Osteoblast (primary cell): ENCODE measurements around the gene PACS2. TPM values are rescaled to one million over a fixed set of nuclear protein-coding genes. Genes with fewer than 3 reads are reported as not detected.
"Not testable (repeated sequence)": the region's sequence is repeated elsewhere in the genome, so short reads cannot be mapped to it uniquely, and the experiment has no call there.

Experiments
- DNase-seq: peaks from one replicate; pipeline ENCODE4 v3.0.0; 2011; ENCODE audit warnings: low spot score, mixed read lengths; ENCODE audit not compliant: insufficient read length; ENCODE audit errors: missing footprints
- H2AFZ ChIP-seq: 2 replicates; pipeline ENCODE4 v1.6.0; 2011; ENCODE audit warnings: mild to moderate bottlenecking, low read length
- H3K27ac ChIP-seq: 2 replicates; pipeline ENCODE4 v1.5.1; 2011; ENCODE audit warnings: mild to moderate bottlenecking, low read depth, low read length, moderate library complexity
- H3K27me3 ChIP-seq: 2 replicates; pipeline ENCODE4 v1.6.0; 2012; ENCODE audit warnings: mild to moderate bottlenecking, control low read depth, inconsistent platforms, low read length, moderate library complexity; ENCODE audit not compliant: insufficient read depth
- H3K36me3 ChIP-seq: 2 replicates; pipeline ENCODE4 v1.5.1; 2011; ENCODE audit warnings: mild to moderate bottlenecking, low read length, control low read depth, moderate library complexity; ENCODE audit not compliant: insufficient read depth
- H3K4me1 ChIP-seq: 2 replicates; pipeline ENCODE4 v1.5.1; 2011; ENCODE audit warnings: mild to moderate bottlenecking, low read length, control low read depth, moderate library complexity; ENCODE audit not compliant: insufficient read depth
- H3K4me2 ChIP-seq: 2 replicates; pipeline ENCODE4 v1.6.0; 2011; ENCODE audit warnings: mild to moderate bottlenecking, low read length; ENCODE audit not compliant: insufficient read depth
- H3K4me3 ChIP-seq: fragments of 200-600 bp; sonication (generic); 3 replicates; pipeline ENCODE4 v1.5.1; 2012; ENCODE audit warnings: mild to moderate bottlenecking, low read length, inconsistent platforms; ENCODE audit not compliant: insufficient read depth
- H3K79me2 ChIP-seq: 2 replicates; pipeline ENCODE4 v1.6.0; 2012; ENCODE audit warnings: mild to moderate bottlenecking, low read length, control low read depth, inconsistent platforms; ENCODE audit not compliant: insufficient read depth
- H3K9me3 ChIP-seq: 2 replicates; pipeline ENCODE4 v1.5.1; 2011; ENCODE audit warnings: low read depth, low read length, control low read depth
- H4K20me1 ChIP-seq: 2 replicates; pipeline ENCODE4 v1.6.0; 2012; ENCODE audit warnings: mild to moderate bottlenecking, low read length, control low read depth; ENCODE audit not compliant: insufficient read depth
- CTCF ChIP-seq: IDR thresholded peaks from 2 replicates; pipeline ENCODE4 v1.5.1; 2011; ENCODE audit warnings: mild to moderate bottlenecking, low read depth, low read length, moderate library complexity; ENCODE audit errors: extremely low read depth
- total RNA-seq: library from RNA; depleted of rRNA; stranded (reverse); fragments of >200 nt; gene quantifications from 2 replicates; pipeline ENCODE4 v1.2.3, GENCODE V29; 2012

The PACS2 gene
- total RNA-seq, 1 donor: 81.1 TPM

GRCh38 chr14:105333613-105334364 lies 19.2 kb downstream of the PACS2 start:
- H3K79me2 ChIP-seq: peaks cover 97% of the 10 kb centered on the region
- DNase-seq: no peak
- no peaks in the 10 kb centered on the region for H3K36me3 ChIP-seq
- no peak for TF ChIP-seq CTCF
- H4K20me1 ChIP-seq: peaks cover 30% of the 10 kb centered on the region
- no peak overlapping the region for H2AFZ ChIP-seq
- H3K27me3 ChIP-seq: no peaks in the 10 kb centered on the region
- peaks cover 9% of the 10 kb centered on the region for H3K4me1 ChIP-seq
- H3K4me2 ChIP-seq: no peak overlapping the region
- no peaks in the 10 kb centered on the region for H3K9me3 ChIP-seq
- no peak overlapping the region for H3K4me3 ChIP-seq
- H3K27ac ChIP-seq: no peak overlapping the region

GRCh38 chr14:105334383-105335230 lies 20.1 kb downstream of the PACS2 start:
- H3K27me3 ChIP-seq: no peaks in the 10 kb centered on the region
- no peaks in the 10 kb centered on the region for H3K9me3 ChIP-seq
- no peak overlapping the region for H3K27ac ChIP-seq
- peaks cover 92% of the 10 kb centered on the region for H3K79me2 ChIP-seq
- H2AFZ ChIP-seq: no peak overlapping the region
- no peak for DNase-seq
- H4K20me1 ChIP-seq: peaks cover 35% of the 10 kb centered on the region
- H3K4me1 ChIP-seq: peaks cover 9% of the 10 kb centered on the region
- no peaks in the 10 kb centered on the region for H3K36me3 ChIP-seq
- no peak overlapping the region for H3K4me3 ChIP-seq
- no peak overlapping the region for H3K4me2 ChIP-seq
- no peak for TF ChIP-seq CTCF

GRCh38 chr14:105335231-105335542 lies 20.6 kb downstream of the PACS2 start:
- DNase-seq, H3K9me3 ChIP-seq, H3K4me2 ChIP-seq, H3K27me3 ChIP-seq, H3K4me1 ChIP-seq, H3K4me3 ChIP-seq, H2AFZ ChIP-seq, H3K36me3 ChIP-seq, H3K27ac ChIP-seq: not testable (repeated sequence)
- peaks cover 35% of the 10 kb centered on the region for H4K20me1 ChIP-seq
- H3K79me2 ChIP-seq: peaks cover 90% of the 10 kb centered on the region

GRCh38 chr14:105335735-105336476 lies 21.4 kb downstream of the PACS2 start:
- H3K27me3 ChIP-seq: no peaks in the 10 kb centered on the region
- H3K36me3 ChIP-seq: no peaks in the 10 kb centered on the region
- peaks cover 90% of the 10 kb centered on the region for H3K79me2 ChIP-seq
- DNase-seq: no peak
- no peak for TF ChIP-seq CTCF
- peaks cover 40% of the 10 kb centered on the region for H4K20me1 ChIP-seq
- no peak overlapping the region for H3K4me3 ChIP-seq
- H3K4me2 ChIP-seq: no peak overlapping the region
- no peaks in the 10 kb centered on the region for H3K9me3 ChIP-seq
- peaks cover under 1% of the 10 kb centered on the region for H3K4me1 ChIP-seq
- no peak overlapping the region for H3K27ac ChIP-seq
- H2AFZ ChIP-seq: no peak overlapping the region
